Tibial nerve (tissue), 4 donors: ENCODE results near the gene EIF2A. TPM values are rescaled to one million over a fixed set of nuclear protein-coding genes. Genes with fewer than 3 reads are reported as not detected.

Experiments
- DNase-seq, 2 donors: peaks; one replicate each; pipeline ENCODE4 v3.0.0-alpha.2; 2019; ENCODE audit warnings: low spot score in 2 of 2
- H3K27ac ChIP-seq, 4 donors: fragments of 200-600 bp; sonication (generic) in 3 of 4; one replicate each; pipeline ENCODE4 v1.5.1; 2017 to 2019; ENCODE audit warnings: mild to moderate bottlenecking in 1 of 4
- H3K27me3 ChIP-seq, 2 donors: fragments of 200-600 bp; sonication (generic) in 1 of 2; one replicate each; pipeline versions ENCODE4 v1.5.1 to v1.6.0; 2017 to 2019
- H3K36me3 ChIP-seq, 3 donors: fragments of 200-600 bp; sonication (generic); one replicate each; pipeline ENCODE4 v1.5.1; 2018 to 2019
- H3K4me1 ChIP-seq, 4 donors: fragments of 200-600 bp; sonication (generic) in 3 of 4; one replicate each; pipeline ENCODE4 v1.5.1; 2017 to 2019
- H3K4me3 ChIP-seq, 4 donors: fragments of 200-600 bp; sonication (generic) in 3 of 4; one replicate each; pipeline ENCODE4 v1.5.1; 2017 to 2019; ENCODE audit warnings: mild to moderate bottlenecking in 1 of 4, moderate library complexity in 1 of 4
- H3K9me3 ChIP-seq, 4 donors: fragments of 200-600 bp; sonication (generic) in 3 of 4; one replicate each; pipeline ENCODE4 v1.5.1; 2017 to 2019
- EP300 ChIP-seq, 2 donors: sonication (generic); formaldehyde crosslinking; IDR thresholded peaks; one replicate each; pipeline ENCODE4 v1.6.1; 2017; ENCODE audit warnings: antibody characterized with exemption in 2 of 2, mild to moderate bottlenecking in 1 of 2
- POLR2A ChIP-seq, 2 donors: fragments of 450-650 bp; IDR thresholded peaks; one replicate each; pipeline ENCODE4 v1.6.1; 2017; ENCODE audit warnings: antibody characterized with exemption in 2 of 2, mild to moderate bottlenecking in 2 of 2, moderate library complexity in 2 of 2
- WGBS, 2 donors: methylation state at CpG; one replicate each; pipeline ENCODE4 v1.1.5; 2018; 5-methylcytosine and 5-hydroxymethylcytosine counted together
- total RNA-seq, 4 donors: library from RNA; depleted of rRNA; stranded (reverse); fragments of >200 nt; gene quantifications; one replicate each; pipeline ENCODE4 v1.1.0, GENCODE V29; 2016
- TF ChIP-seq, protein P1 (sequence below), 5 experiments: fragments of 200-600 bp in 3 of 5; fragments of 450-650 bp in 2 of 5; sonication (generic) in 3 of 5; IDR thresholded peaks; one replicate each; pipeline ENCODE4 v1.5.1; 2016 to 2019; ENCODE audit warnings: antibody characterized with exemption in 5 of 5, mild to moderate bottlenecking in 3 of 5, moderate library complexity in 2 of 5

The EIF2A gene
- total RNA-seq, 4 donors from 2014 or later, result 84.7 to 103 (median 100) TPM

DNA sequence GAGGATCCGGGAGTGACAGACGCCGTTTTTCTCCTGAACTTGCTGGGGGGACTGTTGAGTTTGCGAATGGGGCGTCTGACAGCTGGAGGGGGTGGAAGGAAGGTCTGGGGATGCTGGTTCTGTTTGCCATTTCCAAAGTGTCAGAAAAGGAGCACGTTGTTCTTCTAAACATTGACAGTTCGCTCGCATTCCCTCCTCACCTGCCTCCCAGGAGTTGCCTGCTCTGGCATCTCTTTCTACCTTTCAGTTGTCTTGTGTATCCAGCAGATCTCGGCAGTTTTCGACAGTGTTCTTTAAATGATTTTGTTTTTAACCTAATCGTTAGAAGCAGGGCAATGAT, 57.4 kb downstream of the EIF2A start:
- WGBS, 2 donors, result 1 to 2% methylated on average over 11 of the region's 11 CpGs
- Histone ChIP-seq H3K4me3 (peak overlapping the region; percentile 70 to 97 (median 87)), H3K4me1 (peaks cover 0 to 58% (median 33%) of the 10 kb centered on the region in 4 donors), H3K27me3 (no peaks in the 10 kb centered on the region), H3K27ac (peak overlapping the region; percentile 86 to 99 (median 98)), H3K9me3 (no peaks in the 10 kb centered on the region), H3K36me3 (no peaks in the 10 kb centered on the region)
- TF ChIP-seq EP300 (IDR thresholded peaks at IDR 0.05) (no peak), POLR2A (IDR thresholded peaks at IDR 0.05) (no peak)
- TF ChIP-seq, protein P1, sequence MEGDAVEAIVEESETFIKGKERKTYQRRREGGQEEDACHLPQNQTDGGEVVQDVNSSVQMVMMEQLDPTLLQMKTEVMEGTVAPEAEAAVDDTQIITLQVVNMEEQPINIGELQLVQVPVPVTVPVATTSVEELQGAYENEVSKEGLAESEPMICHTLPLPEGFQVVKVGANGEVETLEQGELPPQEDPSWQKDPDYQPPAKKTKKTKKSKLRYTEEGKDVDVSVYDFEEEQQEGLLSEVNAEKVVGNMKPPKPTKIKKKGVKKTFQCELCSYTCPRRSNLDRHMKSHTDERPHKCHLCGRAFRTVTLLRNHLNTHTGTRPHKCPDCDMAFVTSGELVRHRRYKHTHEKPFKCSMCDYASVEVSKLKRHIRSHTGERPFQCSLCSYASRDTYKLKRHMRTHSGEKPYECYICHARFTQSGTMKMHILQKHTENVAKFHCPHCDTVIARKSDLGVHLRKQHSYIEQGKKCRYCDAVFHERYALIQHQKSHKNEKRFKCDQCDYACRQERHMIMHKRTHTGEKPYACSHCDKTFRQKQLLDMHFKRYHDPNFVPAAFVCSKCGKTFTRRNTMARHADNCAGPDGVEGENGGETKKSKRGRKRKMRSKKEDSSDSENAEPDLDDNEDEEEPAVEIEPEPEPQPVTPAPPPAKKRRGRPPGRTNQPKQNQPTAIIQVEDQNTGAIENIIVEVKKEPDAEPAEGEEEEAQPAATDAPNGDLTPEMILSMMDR (IDR thresholded peaks at IDR 0.05), result no peak
- no peak for DNase-seq

DNA sequence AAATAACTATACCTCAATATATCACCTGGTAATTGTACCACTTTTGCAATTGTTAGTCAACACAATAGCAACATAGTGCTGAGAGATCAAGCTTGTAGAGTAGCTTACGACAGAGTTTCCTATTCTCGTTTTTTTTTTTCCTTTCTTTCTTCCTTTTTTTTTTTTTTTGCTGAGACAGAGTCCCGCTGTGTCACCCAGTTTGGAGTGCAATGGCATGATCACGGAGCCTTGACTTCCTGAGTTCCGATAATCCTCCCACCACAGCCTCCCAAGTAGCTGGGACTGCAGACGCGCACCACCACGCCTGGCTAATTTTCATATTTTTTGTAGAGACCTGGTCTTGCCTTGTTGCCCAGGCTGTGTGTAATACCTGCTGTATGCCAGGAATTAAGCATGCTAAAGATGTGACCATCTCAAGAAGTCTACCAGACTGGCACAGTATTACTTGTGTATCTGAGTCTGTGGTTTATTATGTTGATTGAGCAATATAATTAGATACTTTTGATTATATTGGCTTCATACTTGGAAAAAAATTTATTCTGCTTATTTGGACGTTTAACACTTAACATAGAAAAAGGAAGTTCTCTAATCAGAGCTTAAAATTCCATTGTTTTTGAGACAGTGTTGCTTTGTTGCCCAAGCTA, 59.5 kb downstream of the EIF2A start:
- no peak overlapping the region for H3K4me3 ChIP-seq
- no peaks in the 10 kb centered on the region for H3K9me3 ChIP-seq
- 66 to 73% methylated on average over 9 of the region's 9 CpGs for WGBS, 2 donors
- H3K27me3 ChIP-seq, result no peaks in the 10 kb centered on the region
- no peaks in the 10 kb centered on the region for H3K36me3 ChIP-seq
- H3K27ac ChIP-seq, result peak overlapping the region in 1 of 4 donors; percentile 41
- no peak for DNase-seq
- peaks cover 0 to 79% (median 40%) of the 10 kb centered on the region in 4 donors for H3K4me1 ChIP-seq
- TF ChIP-seq, protein P1 (IDR thresholded peaks at IDR 0.05), result no peak
- TF ChIP-seq POLR2A (IDR thresholded peaks at IDR 0.05) (no peak), EP300 (IDR thresholded peaks at IDR 0.05) (no peak)

DNA sequence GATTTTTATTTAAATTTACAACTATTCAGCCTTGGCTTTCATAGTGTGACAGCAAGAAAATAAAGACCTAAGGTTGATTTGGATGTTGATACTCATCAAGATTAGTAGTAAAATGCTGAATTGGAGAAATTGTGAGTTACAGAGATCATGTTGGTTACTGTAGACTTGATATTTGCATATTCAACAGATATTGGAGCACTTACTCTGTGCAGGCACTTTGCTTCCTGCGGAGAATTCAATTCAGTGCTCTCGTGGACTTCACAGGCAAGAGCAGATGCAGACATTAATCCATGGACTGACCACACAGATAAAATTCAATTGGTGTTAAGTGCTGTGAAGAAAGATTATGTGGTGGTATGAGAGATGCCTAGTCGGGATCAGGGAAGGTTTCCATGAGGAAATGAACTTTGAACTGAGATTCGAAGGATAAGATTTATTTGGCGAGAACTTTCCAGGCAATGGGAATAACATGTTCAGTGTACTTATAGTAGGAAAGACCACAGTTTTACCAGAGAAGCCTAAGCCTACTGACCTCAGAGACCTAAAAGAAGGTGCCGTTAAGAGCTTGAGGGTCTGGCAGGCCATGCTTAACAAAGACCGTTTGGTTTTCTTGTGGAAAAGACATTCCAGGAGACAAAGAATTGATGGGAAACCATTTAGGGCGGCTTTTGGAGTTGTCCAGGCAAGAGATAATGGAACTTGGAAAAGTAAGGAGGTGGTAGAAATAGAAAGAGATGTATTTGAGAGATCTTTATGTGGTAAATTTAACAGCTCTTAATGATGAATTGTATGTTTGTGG, 60.9 kb downstream of the EIF2A start:
- peaks cover 0 to 73% (median 38%) of the 10 kb centered on the region in 4 donors for H3K4me1 ChIP-seq
- WGBS, 2 donors, result 60 to 68% methylated on average over 8 of the region's 8 CpGs
- DNase-seq, result no peak
- no peaks in the 10 kb centered on the region for H3K9me3 ChIP-seq
- no peak overlapping the region for H3K27ac ChIP-seq
- H3K27me3 ChIP-seq, result no peaks in the 10 kb centered on the region
- H3K4me3 ChIP-seq, result no peak overlapping the region
- H3K36me3 ChIP-seq, result peaks cover 0 to 11% (median 0%) of the 10 kb centered on the region in 3 donors
- TF ChIP-seq POLR2A (IDR thresholded peaks at IDR 0.05) (no peak), EP300 (IDR thresholded peaks at IDR 0.05) (no peak)
- TF ChIP-seq, protein P1 (IDR thresholded peaks at IDR 0.05), result no peak

DNA sequence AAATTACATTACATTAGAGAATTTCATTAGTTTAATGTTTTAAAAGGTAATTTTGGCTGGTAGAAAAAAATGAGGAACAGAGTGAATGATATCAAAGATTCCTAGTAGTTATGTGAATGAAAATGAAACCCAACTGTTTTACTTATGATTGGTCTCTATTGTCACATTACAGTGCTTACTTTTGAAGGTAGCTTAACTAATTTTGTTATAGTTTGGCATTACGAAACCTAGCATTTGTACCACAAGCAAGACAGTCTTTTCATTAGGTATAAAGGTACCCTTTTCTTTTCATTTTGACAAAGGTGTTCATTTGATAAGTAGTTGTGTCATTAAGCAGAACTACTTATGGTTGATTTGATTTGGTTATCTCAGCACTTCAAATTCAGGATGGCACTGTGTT, 63.4 kb downstream of the EIF2A start:
- Histone ChIP-seq H3K4me3 (no peak overlapping the region), H3K9me3 (no peaks in the 10 kb centered on the region), H3K4me1 (peaks cover 0 to 68% (median 31%) of the 10 kb centered on the region in 4 donors), H3K27ac (no peak overlapping the region), H3K27me3 (no peaks in the 10 kb centered on the region), H3K36me3 (peaks cover 0 to 12% (median 0%) of the 10 kb centered on the region in 3 donors)
- DNase-seq, result no peak
- TF ChIP-seq EP300 (IDR thresholded peaks at IDR 0.05), result no peak
- no peak for TF ChIP-seq POLR2A (IDR thresholded peaks at IDR 0.05)
- TF ChIP-seq, protein P1 (IDR thresholded peaks at IDR 0.05), result no peak
- 0% methylated on average over 1 of the region's 1 CpG for WGBS, 2 donors

DNA sequence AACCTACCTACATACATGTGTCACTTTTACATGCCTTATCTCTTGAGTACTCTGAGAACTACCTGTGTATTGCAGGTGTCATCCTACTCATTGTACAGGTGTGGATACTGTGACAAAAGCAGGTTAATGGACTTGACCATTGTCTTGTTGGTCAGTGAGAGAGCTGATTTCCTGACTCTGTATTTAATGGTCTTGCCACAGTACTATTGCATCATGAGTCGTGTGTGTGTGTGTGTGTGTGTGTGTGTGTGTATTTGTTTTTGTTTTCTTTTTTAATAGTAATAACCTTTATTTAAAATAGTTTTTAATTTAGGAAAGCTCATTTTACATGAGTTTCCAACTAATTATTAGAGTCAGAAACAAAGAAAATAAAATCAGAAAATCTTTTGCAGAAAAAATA, 64.2 kb downstream of the EIF2A start:
- no peaks in the 10 kb centered on the region for H3K9me3 ChIP-seq
- H3K27me3 ChIP-seq, result no peaks in the 10 kb centered on the region
- 53 to 70% methylated on average over 1 of the region's 1 CpG for WGBS, 2 donors
- H3K36me3 ChIP-seq, result peaks cover 0 to 12% (median 0%) of the 10 kb centered on the region in 3 donors
- no peak overlapping the region for H3K4me3 ChIP-seq
- H3K27ac ChIP-seq, result no peak overlapping the region
- no peak for DNase-seq
- H3K4me1 ChIP-seq, result peaks cover 0 to 60% (median 24%) of the 10 kb centered on the region in 4 donors
- TF ChIP-seq, protein P1 (IDR thresholded peaks at IDR 0.05), result no peak
- TF ChIP-seq EP300 (IDR thresholded peaks at IDR 0.05) (no peak), POLR2A (IDR thresholded peaks at IDR 0.05) (no peak)
